HG03460 (cell line): Measurements from ENCODE around the gene EP400.
"Not testable (repeated sequence)": the region's sequence is repeated elsewhere in the genome, so short reads cannot be mapped to it uniquely, and the experiment has no call there.

Experiments
- ATAC-seq: cut with Tn5 transposase; IDR thresholded peaks from one replicate; pipeline ENCODE4 v1.9.1; 2021; ENCODE audit not compliant: unreplicated experiment

Gene EP400

GRCh38 chr12:131947482-131948027 is 2.2 kb upstream of the EP400 start:
- ATAC-seq: no peak

- no peak for ATAC-seq
These were observed 1.5 kb upstream of the EP400 start for GRCh38 chr12:131948166-131948712.

GRCh38 chr12:131948713-131949430 is 870 bp upstream of the EP400 start:
- ATAC-seq: not testable (repeated sequence)

DNA sequence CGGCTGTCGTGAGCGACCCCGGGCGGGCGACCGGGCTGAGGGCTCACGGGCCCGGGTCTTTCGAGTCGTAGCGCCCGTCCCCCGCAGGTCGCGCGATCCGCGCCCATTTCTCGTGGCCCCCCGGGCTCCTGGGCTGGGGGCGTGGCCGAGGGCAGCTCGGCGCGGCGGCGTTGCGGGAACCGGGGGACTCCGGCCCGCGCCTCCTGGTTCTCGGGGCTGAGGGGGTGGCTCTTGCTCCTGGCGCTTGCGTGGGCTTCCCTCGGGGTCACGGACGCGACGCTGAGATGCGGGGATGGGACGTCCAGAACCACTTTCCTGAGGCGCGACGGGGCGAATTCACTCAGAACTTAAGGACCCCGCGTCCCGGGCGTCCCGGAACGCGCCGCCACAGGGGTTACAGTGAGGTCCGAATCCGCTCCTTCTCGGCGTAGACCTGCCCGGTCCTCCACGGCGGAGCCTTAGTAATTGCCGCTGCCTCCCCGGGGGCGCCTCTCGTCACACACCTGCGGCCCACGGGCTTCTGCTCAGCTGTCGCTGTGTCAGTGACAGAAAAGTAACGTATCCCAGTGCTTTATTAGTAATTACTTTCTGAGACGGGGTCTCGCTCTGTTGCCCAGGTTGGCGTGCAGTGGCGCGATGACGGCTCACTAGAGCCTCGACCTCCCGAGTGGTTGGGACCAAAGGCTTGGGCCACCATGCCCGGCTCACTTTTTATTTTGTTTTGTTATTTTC is 606 bp downstream of the EP400 start:
- ATAC-seq: peak; percentile 28

DNA sequence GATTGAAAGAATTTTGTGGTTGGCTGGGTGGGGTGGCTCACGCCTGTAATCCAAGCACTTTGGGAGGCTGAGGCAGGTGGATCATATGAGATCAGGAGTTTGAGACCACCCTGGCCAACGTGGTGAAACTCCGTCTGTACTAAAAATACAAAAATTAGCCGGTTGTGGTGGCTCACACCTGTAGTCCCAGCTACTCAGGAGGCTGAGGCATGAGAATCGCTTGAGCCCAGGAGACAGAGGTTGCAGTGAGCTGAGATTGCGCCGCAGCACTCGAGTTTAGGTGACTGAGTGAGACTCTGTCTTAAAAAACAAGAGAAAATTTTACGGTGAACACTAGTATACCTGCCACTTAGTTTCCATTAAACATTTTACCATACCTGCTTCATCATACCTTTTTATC is 4.1 kb downstream of the EP400 start:
- not testable (repeated sequence) for ATAC-seq

GRCh38 chr12:131954460-131954859 is 4.7 kb downstream of the EP400 start:
- ATAC-seq: not testable (repeated sequence)

DNA sequence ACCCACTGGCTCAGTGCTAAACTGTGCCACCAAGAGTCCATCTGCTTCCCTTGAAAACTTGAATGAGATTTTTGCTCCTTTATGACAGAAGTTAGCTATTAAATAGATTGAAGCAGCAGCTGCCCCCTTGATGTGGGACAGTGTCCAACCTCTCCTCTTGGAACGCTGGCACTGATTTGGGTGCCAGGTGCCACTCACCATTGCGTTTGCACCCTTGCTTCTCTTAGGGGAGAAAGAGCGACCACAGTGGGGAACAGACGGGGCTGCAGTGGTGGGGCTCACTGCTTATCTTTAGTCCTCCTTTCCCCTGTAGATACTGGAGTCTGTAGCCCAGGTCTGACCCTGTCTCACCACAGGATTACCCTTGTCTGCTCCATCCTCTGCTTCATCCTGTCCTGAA is 9.4 kb downstream of the EP400 start:
- ATAC-seq: no peak

DNA sequence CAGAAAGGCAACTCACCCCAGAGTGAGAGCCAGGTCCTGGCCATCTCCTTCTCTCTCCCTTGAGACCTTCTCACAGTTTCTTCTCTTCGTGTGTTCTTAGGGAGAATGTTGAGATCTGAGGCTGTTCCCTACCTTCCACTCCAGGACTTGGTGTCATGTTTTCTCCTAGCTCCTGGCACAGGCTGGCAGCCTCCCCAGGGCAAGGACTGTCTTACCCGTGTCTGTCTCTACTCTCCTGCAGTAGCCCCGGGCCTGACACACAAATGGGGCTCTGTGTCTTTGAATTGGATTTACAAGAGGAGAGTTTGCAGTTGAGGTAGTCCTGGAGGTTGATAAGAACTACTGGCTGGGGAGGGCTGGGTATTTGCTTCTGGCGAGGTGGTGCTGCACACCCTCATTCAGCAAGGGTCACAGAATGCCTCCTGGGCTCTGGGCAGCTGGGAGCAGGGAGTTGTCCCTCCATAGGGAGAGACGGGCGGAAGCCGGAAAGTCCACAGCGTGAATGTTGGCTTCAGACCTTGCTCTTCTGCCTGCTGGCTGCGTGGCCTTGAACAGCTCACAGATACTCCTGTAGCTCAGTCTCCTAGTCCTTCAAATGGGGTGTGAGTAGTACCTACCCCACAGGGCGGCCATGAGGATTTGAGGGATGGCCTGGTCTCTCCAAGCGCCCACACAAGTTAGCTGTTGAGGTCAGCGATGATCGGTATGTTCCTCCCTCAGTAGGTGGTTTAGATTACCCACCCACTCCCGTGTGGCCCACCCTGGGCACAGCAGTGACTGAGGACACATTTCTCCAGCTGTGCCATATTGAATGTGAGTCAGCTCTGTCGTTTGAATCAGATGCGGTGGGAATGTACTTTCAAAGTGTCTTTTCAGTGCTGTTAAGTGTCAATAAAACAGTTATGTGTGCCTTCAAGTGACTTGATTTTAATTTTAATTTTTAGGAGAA is 10.2 kb downstream of the EP400 start:
- ATAC-seq: no peak

DNA sequence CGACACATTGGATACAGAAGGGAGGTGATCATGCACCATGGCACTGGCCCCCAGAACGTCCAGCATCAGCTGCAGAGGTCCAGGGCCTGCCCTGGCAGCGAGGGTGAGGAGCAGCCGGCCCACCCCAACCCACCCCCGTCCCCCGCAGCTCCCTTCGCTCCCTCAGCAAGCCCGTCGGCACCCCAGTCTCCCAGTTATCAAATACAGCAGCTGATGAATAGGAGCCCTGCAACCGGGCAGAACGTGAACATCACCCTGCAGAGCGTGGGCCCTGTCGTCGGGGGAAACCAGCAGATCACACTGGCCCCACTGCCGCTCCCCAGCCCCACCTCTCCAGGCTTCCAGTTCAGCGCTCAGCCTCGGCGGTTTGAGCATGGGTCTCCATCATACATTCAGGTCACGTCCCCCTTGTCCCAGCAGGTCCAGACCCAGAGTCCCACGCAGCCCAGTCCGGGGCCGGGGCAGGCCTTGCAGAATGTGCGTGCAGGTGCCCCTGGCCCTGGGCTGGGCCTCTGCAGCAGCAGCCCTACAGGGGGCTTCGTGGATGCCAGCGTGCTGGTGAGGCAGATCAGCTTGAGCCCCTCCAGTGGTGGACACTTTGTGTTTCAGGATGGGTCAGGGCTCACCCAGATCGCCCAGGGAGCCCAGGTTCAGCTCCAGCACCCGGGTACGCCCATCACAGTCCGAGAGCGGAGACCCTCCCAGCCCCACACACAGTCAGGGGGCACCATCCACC is 11.0 kb downstream of the EP400 start:
- ATAC-seq: not testable (repeated sequence)

DNA sequence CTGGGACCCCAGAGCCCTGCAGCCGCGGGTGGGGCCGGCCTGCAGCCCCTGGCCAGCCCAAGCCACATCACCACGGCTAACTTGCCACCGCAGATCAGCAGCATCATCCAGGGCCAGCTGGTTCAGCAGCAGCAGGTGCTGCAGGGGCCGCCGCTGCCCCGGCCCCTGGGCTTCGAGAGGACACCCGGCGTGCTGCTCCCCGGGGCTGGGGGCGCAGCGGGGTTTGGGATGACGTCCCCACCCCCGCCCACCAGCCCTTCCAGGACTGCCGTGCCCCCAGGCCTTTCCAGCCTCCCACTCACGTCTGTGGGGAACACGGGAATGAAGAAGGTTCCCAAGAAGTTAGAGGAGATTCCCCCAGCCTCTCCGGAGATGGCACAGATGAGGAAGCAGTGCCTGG is 11.6 kb downstream of the EP400 start:
- ATAC-seq: not testable (repeated sequence)

GRCh38 chr12:131962069-131962468 is 12.3 kb downstream of the EP400 start:
- ATAC-seq: no peak

GRCh38 chr12:131963381-131963780 is 13.6 kb downstream of the EP400 start:
- ATAC-seq: no peak

DNA sequence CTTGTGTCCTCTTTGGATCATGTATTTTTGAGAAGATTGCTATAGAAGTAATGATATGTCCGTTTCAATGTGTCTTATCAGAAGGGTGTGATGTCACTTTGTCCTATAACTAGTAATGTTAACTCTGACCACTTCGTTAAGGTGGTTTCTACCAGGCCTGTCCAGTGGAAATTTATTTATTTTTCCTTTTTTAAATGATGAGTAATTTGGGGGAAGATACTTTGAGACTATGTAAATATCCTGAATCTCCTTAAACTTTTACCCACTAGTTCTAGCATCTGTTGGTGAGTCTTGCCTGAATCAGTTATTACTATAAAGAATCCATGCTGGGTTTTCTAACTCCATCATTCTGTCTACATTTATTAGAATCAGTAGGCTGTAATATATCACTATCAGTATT is 15.3 kb downstream of the EP400 start:
- no peak for ATAC-seq

- ATAC-seq: no peak
These were observed 21.5 kb downstream of the EP400 start for GRCh38 chr12:131971226-131971625.

DNA sequence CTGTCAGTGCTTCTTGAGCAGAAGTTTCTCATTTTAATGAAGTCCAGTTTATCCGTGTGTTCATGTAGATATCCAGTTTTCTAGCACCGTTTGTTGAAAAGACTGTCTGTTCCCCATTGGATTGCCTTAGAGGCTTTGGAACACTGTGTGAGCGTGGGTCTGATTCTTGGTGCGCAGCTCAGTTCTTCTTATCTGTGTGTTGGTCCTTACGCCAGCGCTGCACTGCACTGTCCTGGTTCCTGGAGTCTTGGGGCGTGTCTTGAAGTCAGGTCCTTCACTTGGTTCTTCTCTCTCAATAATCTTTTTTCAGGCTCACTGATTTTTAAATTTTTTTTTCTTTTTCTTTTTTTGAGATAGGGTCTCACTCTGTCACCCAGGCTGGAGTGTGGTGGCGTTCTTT is 25.5 kb downstream of the EP400 start:
- no peak for ATAC-seq

DNA sequence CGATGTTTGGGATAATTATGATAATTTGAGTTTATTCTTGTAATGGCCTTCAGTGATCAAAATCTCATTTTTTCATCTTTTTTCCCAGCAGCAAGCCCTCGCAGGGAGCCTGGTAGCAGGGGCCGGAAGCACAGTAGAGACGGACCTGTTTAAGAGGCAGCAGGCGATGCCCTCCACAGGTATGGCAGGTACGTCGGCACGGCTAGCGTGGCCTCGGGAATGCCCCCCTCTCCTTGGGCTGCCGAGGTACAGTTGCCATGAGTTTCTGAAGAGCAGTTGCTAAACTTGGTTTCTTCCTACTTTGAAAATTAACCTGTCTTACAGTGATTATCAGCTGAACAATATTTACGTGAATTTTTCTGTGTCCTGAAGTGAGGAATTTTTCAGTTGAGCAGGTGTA is 29.9 kb downstream of the EP400 start:
- ATAC-seq: no peak

DNA sequence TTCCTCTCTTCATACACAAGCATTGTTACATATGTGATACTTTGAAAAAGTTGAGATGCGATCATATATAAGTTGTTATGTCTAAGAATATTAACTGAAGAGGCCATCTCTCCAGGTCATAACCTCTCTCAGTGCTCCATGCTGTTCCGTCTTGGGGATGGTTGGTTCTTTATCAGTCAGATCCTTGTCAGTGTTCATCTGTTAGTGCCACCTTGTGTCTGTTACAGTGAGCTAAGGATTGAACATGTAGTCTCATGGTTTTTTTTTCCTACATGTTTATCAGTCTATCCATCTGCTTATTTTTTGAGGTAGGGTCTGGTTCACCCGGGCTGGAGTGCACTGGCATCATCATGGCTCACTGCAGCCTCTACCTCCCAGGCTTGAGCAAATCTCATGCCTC is 30.5 kb downstream of the EP400 start:
- no peak for ATAC-seq

GRCh38 chr12:131981388-131981787 is 31.6 kb downstream of the EP400 start:
- no peak for ATAC-seq

DNA sequence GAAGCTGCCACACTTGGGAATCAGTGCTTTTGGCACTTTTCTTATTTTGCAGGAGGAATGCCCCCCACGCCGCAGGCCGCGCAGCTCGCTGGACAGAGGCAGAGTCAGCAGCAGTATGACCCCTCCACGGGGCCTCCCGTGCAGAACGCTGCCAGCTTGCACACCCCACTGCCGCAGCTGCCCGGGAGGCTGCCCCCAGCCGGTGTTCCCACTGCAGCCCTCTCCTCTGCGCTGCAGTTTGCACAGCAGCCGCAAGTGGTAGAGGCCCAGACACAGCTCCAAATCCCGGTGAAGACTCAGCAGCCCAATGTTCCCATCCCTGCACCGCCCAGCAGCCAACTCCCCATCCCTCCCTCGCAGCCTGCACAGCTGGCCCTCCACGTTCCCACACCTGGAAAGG is 32.3 kb downstream of the EP400 start:
- no peak for ATAC-seq

GRCh38 chr12:131983026-131983425 is 33.3 kb downstream of the EP400 start:
- ATAC-seq: no peak
